ENCODE measurements around the gene SHROOM3.

Gene SHROOM3

GRCh38 chr4:76485450-76485849 is 50.4 kb downstream of the SHROOM3 start:
- Histone ChIP-seq H3K4me1 (ENCODE audit: insufficient read depth, insufficient read length) (no peaks in the 10 kb centered on the region), H3K36me3 (ENCODE audit: insufficient read depth, insufficient read length, low read length) (no peaks in the 10 kb centered on the region), H3K4me3 (ENCODE audit: insufficient read length, low read depth) (no peak overlapping the region), H3K9me3 (ENCODE audit: insufficient read depth, low read length) (no peaks in the 10 kb centered on the region), H3K27me3 (ENCODE audit: insufficient read depth, insufficient read length) (no peaks in the 10 kb centered on the region), H3K9ac (ENCODE audit: insufficient read length, low read depth) (no peak overlapping the region)
- TF ChIP-seq YY1 (IDR thresholded peaks at IDR 0.05; ENCODE audit: insufficient read depth, insufficient read length): no peak
- no peak for TF ChIP-seq ZNF274 (IDR thresholded peaks at IDR 0.05; ENCODE audit: low read depth, low read length)
- no peak for TF ChIP-seq SUZ12 (IDR thresholded peaks at IDR 0.05; ENCODE audit: extremely low read depth, insufficient read depth, insufficient read length)
- peak; percentile 33 for DNase-seq (ENCODE audit: low read depth, low spot score)

- H3K4me1 ChIP-seq (ENCODE audit: insufficient read depth, insufficient read length): no peaks in the 10 kb centered on the region
- TF ChIP-seq YY1 (IDR thresholded peaks at IDR 0.05; ENCODE audit: insufficient read depth, insufficient read length): no peak
- no peak for TF ChIP-seq ZNF274 (IDR thresholded peaks at IDR 0.05; ENCODE audit: low read depth, low read length)
- TF ChIP-seq SUZ12 (IDR thresholded peaks at IDR 0.05; ENCODE audit: extremely low read depth, insufficient read depth, insufficient read length): no peak
- DNase-seq (ENCODE audit: low read depth, low spot score): no peak
- no peaks in the 10 kb centered on the region for H3K36me3 ChIP-seq (ENCODE audit: insufficient read depth, insufficient read length, low read length)
- no peak overlapping the region for H3K4me3 ChIP-seq (ENCODE audit: insufficient read length, low read depth)
- H3K9ac ChIP-seq (ENCODE audit: insufficient read length, low read depth): no peak overlapping the region
- H3K27me3 ChIP-seq (ENCODE audit: insufficient read depth, insufficient read length): no peaks in the 10 kb centered on the region
- no peaks in the 10 kb centered on the region for H3K9me3 ChIP-seq (ENCODE audit: insufficient read depth, low read length)
Observed at GRCh38 chr4:76486588-76487276, 51.7 kb downstream of the SHROOM3 start.

DNA sequence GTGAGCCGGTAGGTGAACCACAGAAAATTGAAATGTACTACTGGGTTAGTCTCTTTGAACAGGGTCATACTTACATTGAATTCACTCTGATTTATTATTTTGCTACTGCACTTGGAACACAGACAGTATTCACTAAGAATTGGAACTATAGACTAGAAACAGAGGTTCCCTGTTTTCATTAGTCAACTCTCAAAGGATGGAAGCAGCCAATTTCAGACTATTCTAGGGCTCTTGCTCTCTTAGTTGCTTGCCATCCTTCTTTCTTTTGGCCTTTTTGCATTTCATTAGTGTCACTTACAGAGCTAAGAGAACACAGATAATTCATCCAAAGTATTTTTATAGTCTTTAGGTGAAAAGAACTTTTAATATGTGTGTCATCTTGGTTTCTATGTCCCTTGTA is 52.6 kb downstream of the SHROOM3 start:
- Histone ChIP-seq H3K9ac (ENCODE audit: insufficient read length, low read depth) (no peak overlapping the region), H3K9me3 (ENCODE audit: insufficient read depth, low read length) (no peaks in the 10 kb centered on the region), H3K4me1 (ENCODE audit: insufficient read depth, insufficient read length) (no peaks in the 10 kb centered on the region), H3K27me3 (ENCODE audit: insufficient read depth, insufficient read length) (no peaks in the 10 kb centered on the region), H3K4me3 (ENCODE audit: insufficient read length, low read depth) (no peak overlapping the region), H3K36me3 (ENCODE audit: insufficient read depth, insufficient read length, low read length) (no peaks in the 10 kb centered on the region)
- no peak for DNase-seq (ENCODE audit: low read depth, low spot score)
- TF ChIP-seq SUZ12 (IDR thresholded peaks at IDR 0.05; ENCODE audit: extremely low read depth, insufficient read depth, insufficient read length) (no peak), ZNF274 (IDR thresholded peaks at IDR 0.05; ENCODE audit: low read depth, low read length) (no peak), YY1 (IDR thresholded peaks at IDR 0.05; ENCODE audit: insufficient read depth, insufficient read length) (no peak)

GRCh38 chr4:76488455-76488854 is 53.4 kb downstream of the SHROOM3 start:
- Histone ChIP-seq H3K4me1 (ENCODE audit: insufficient read depth, insufficient read length) (no peaks in the 10 kb centered on the region), H3K9me3 (ENCODE audit: insufficient read depth, low read length) (no peaks in the 10 kb centered on the region), H3K4me3 (ENCODE audit: insufficient read length, low read depth) (no peak overlapping the region), H3K27me3 (ENCODE audit: insufficient read depth, insufficient read length) (no peaks in the 10 kb centered on the region), H3K36me3 (ENCODE audit: insufficient read depth, insufficient read length, low read length) (no peaks in the 10 kb centered on the region), H3K9ac (ENCODE audit: insufficient read length, low read depth) (no peak overlapping the region)
- TF ChIP-seq SUZ12 (IDR thresholded peaks at IDR 0.05; ENCODE audit: extremely low read depth, insufficient read depth, insufficient read length) (no peak), ZNF274 (IDR thresholded peaks at IDR 0.05; ENCODE audit: low read depth, low read length) (no peak), YY1 (IDR thresholded peaks at IDR 0.05; ENCODE audit: insufficient read depth, insufficient read length) (no peak)
- DNase-seq (ENCODE audit: low read depth, low spot score): no peak

DNA sequence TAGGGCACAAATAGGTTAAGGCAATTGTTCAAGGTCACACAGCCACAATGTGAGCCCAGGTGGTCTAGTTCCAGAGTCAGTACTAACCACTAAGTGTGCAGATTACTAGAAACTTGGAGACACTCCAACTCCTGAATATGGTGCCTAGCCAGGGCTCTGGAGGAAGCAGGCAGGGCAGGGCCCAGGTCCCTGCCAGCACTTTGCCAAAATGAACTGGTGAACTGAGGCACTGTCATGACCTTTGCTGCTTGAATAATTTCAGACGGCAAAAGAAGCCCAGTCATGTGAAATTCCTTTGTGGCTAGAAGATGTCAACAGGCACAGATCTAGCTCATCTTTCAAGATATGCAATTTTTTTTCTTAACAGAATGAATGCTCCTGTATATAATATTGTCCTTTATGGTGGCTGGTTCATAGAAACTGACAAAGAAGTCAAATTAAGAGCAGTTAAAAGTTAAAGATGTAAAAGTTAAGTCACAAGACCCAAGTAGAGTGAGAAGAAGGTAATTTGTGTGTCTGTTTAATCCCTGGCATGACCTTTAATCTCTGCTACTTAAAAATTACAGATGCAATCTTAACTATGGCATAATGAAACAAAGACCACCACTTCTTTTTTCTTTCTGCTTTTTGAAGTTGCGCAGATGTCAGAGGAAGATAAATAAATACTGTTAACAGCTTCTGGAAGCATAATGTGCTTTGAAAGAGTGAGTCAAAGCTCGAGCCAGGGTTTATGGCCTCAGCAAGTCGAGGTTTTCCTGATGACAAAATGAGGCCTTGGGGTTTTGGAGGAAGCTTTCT is 54.1 kb downstream of the SHROOM3 start:
- TF ChIP-seq SUZ12 (IDR thresholded peaks at IDR 0.05; ENCODE audit: extremely low read depth, insufficient read depth, insufficient read length) (no peak), ZNF274 (IDR thresholded peaks at IDR 0.05; ENCODE audit: low read depth, low read length) (no peak), YY1 (IDR thresholded peaks at IDR 0.05; ENCODE audit: insufficient read depth, insufficient read length) (no peak)
- no peaks in the 10 kb centered on the region for H3K4me1 ChIP-seq (ENCODE audit: insufficient read depth, insufficient read length)
- H3K9me3 ChIP-seq (ENCODE audit: insufficient read depth, low read length): no peaks in the 10 kb centered on the region
- no peaks in the 10 kb centered on the region for H3K27me3 ChIP-seq (ENCODE audit: insufficient read depth, insufficient read length)
- H3K9ac ChIP-seq (ENCODE audit: insufficient read length, low read depth): no peak overlapping the region
- H3K4me3 ChIP-seq (ENCODE audit: insufficient read length, low read depth): no peak overlapping the region
- no peak for DNase-seq (ENCODE audit: low read depth, low spot score)
- no peaks in the 10 kb centered on the region for H3K36me3 ChIP-seq (ENCODE audit: insufficient read depth, insufficient read length, low read length)

GRCh38 chr4:76489686-76490161 is 54.7 kb downstream of the SHROOM3 start:
- no peaks in the 10 kb centered on the region for H3K9me3 ChIP-seq (ENCODE audit: insufficient read depth, low read length)
- DNase-seq (ENCODE audit: low read depth, low spot score): no peak
- H3K4me3 ChIP-seq (ENCODE audit: insufficient read length, low read depth): no peak overlapping the region
- H3K9ac ChIP-seq (ENCODE audit: insufficient read length, low read depth): no peak overlapping the region
- no peaks in the 10 kb centered on the region for H3K27me3 ChIP-seq (ENCODE audit: insufficient read depth, insufficient read length)
- TF ChIP-seq SUZ12 (IDR thresholded peaks at IDR 0.05; ENCODE audit: extremely low read depth, insufficient read depth, insufficient read length): no peak
- no peak for TF ChIP-seq YY1 (IDR thresholded peaks at IDR 0.05; ENCODE audit: insufficient read depth, insufficient read length)
- no peak for TF ChIP-seq ZNF274 (IDR thresholded peaks at IDR 0.05; ENCODE audit: low read depth, low read length)
- no peaks in the 10 kb centered on the region for H3K4me1 ChIP-seq (ENCODE audit: insufficient read depth, insufficient read length)
- H3K36me3 ChIP-seq (ENCODE audit: insufficient read depth, insufficient read length, low read length): no peaks in the 10 kb centered on the region

- DNase-seq (ENCODE audit: low read depth, low spot score): no peak
- H3K4me1 ChIP-seq (ENCODE audit: insufficient read depth, insufficient read length): no peaks in the 10 kb centered on the region
- H3K27me3 ChIP-seq (ENCODE audit: insufficient read depth, insufficient read length): no peaks in the 10 kb centered on the region
- H3K9ac ChIP-seq (ENCODE audit: insufficient read length, low read depth): no peak overlapping the region
- H3K36me3 ChIP-seq (ENCODE audit: insufficient read depth, insufficient read length, low read length): no peaks in the 10 kb centered on the region
- H3K4me3 ChIP-seq (ENCODE audit: insufficient read length, low read depth): no peak overlapping the region
- no peak for TF ChIP-seq SUZ12 (IDR thresholded peaks at IDR 0.05; ENCODE audit: extremely low read depth, insufficient read depth, insufficient read length)
- no peak for TF ChIP-seq ZNF274 (IDR thresholded peaks at IDR 0.05; ENCODE audit: low read depth, low read length)
- TF ChIP-seq YY1 (IDR thresholded peaks at IDR 0.05; ENCODE audit: insufficient read depth, insufficient read length): no peak
- H3K9me3 ChIP-seq (ENCODE audit: insufficient read depth, low read length): no peaks in the 10 kb centered on the region
Observed at GRCh38 chr4:76492055-76492454, 57.0 kb downstream of the SHROOM3 start.

All from NT2/D1 (cell line).